C4-2B (cell line): Measurements from ENCODE around the gene GRPEL2.

Source experiments
- ZFX ChIP-seq: fragments of 450-650 bp; IDR thresholded peaks from 2 replicates; pipeline ENCODE4 v1.6.1; 2017
- TF ChIP-seq, protein P1 (sequence below): fragments of 450-650 bp; conservative IDR thresholded peaks from 2 replicates; pipeline ENCODE4 v1.5.1; 2017; ENCODE audit warnings: mild to moderate bottlenecking

DNA sequence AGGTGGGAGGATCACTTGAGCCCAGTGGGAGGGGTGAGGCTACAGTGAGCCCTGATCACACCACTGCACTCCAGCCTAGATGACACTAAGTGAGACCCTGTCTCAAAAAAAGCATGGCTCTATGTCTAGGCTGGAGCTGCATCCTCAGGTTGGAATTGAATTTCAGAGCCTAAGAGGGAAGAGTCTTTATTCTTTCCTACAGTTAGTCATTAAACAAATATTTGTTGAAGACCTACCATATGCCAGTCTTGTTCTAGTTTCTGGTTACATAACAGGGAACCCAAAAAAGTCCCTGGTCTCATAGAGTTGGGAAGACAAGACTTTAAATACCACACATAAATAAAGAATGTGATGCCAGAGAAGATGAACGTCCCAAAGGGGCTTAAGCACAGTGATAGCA lies 6.9 kb upstream of the GRPEL2 start:
- TF ChIP-seq, protein P1, sequence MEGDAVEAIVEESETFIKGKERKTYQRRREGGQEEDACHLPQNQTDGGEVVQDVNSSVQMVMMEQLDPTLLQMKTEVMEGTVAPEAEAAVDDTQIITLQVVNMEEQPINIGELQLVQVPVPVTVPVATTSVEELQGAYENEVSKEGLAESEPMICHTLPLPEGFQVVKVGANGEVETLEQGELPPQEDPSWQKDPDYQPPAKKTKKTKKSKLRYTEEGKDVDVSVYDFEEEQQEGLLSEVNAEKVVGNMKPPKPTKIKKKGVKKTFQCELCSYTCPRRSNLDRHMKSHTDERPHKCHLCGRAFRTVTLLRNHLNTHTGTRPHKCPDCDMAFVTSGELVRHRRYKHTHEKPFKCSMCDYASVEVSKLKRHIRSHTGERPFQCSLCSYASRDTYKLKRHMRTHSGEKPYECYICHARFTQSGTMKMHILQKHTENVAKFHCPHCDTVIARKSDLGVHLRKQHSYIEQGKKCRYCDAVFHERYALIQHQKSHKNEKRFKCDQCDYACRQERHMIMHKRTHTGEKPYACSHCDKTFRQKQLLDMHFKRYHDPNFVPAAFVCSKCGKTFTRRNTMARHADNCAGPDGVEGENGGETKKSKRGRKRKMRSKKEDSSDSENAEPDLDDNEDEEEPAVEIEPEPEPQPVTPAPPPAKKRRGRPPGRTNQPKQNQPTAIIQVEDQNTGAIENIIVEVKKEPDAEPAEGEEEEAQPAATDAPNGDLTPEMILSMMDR: no peak
- no peak for TF ChIP-seq ZFX
